NCI-H1417 (cell line): ENCODE data around the gene ZNF764.
"Not testable (repeated sequence)": the region's sequence is repeated elsewhere in the genome, so short reads cannot be mapped to it uniquely, and the experiment has no call there.

Experiments
- DNase-seq, 3 experiments: peaks; one replicate each; lab custom pipeline; 2025; lab: John Stamatoyannopoulos, UW

Gene ZNF764

DNA sequence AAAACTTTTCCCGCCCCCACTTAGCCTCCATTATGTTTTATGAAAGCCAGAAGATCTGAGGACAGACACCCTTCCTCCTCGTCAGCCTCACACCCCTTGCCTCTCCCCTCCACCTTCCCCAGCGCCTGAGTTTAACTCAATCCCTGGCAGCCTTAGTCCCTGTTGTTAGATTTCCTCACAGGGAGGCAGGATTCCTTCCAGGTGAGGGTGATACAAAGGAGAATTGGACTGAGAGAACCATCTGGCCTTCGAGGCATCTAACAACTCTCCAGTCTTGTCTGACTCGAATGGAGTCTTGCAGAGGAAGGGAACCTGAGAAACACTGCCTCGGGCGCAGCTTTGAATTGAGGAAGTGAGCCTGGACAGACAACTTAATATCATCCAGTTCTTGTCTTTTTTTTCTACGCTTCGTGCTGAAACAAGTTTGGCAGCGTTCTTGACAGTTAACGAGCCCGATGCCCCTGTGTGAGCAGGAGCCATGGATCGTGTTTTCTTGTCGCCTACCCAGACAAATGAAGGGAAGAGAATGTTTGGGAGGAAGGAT lies 30.5 kb downstream of the ZNF764 start:
- DNase-seq = no peak

- DNase-seq = peak; percentile 94 to 99 (median 99)
Observed at GRCh38 chr16:30526823-30527634, 31.1 kb downstream of the ZNF764 start.

DNA sequence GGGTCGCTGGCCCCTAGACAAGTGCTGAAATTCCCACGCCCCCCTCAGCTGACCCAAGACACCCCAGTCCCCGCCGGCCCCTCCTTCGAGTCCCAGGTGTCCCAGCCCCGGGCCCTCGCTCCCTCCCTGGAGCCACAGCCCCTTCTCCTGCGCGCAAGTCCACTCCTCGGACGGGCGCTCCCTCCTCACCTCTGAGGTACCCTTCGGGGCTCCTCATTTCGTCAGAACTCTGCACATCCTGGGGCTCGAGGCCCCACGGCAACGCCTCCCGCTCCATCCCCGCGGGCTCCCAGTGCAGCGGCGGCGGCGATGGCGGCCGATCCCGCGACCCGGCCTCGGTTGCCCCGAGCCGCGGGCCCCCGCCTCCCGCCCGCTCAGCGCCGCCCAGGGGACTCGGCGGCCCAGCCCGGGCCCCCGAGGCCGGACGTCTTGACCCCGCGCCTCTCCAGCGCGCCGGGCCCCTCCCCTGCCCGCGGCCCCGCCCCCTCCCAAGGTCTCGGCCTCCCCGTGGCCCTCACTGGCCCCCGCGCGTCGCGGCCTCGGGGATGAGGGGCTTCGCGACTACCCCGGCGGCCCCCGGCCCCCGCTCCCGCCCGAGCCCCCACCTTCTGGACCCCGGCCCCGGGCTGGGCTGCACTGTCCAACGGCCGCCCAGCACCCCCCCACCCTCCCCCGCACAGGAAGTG lies 31.9 kb downstream of the ZNF764 start, which contains the start of gene ZNF768:
TSS of gene ZNF768 (minus strand) at position 430 of the 686 bp plus-strand sequence. CDS start at position 277, 153 bp downstream.
- peak in 2 of 3 experiments; percentile 34 to 40 for DNase-seq

- peak in 1 of 3 experiments; percentile 24 for DNase-seq
Observed at GRCh38 chr16:30525844-30526136, 32.4 kb downstream of the ZNF764 start.

DNA sequence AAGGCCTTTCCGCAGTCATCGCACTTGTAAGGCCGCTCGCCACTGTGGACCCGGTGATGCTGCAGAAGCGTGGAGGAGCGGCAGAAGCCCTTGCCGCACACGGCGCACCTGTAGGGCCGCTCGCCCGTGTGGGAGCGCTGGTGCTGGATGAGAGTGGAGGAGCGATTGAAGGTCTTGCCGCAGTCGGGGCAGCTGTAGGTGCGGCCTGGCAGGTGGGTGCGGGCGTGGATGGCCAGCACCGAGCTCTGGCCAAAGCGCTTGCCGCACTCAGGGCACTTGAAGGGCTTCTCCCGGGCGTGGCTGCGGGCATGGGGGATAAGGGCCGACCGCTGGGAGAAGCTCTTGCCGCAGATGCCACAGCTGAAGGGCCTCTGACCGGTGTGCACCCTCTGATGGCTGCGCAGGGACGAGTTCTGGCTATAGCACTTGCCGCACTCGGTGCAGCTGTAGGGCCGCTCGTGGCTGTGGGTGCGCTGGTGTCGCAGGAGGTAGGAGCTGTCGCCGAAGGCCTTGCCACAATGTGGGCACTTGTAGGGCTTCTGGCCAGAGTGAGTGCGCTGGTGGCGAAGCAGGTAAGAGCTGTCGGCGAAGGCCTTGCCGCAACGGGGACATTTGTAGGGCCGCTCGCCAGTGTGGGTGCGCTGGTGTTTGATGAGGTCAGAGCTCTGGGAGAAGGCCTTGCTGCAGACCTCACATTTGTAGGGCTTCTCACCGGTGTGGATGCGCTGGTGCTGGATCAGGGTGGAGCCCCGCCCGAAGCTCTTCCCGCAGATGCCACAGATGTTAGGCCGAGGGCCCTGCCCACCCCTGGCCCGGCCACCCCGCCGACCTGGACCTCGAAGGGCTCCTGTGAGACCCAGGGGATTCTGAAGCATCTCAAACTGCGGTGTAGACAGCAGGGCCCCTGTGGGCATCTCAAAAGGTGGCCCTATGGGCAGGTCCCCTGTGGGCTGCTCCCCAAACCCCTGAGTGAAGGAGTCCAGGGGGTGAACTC lies 33.3 kb downstream of the ZNF764 start:
- DNase-seq = no peak

DNA sequence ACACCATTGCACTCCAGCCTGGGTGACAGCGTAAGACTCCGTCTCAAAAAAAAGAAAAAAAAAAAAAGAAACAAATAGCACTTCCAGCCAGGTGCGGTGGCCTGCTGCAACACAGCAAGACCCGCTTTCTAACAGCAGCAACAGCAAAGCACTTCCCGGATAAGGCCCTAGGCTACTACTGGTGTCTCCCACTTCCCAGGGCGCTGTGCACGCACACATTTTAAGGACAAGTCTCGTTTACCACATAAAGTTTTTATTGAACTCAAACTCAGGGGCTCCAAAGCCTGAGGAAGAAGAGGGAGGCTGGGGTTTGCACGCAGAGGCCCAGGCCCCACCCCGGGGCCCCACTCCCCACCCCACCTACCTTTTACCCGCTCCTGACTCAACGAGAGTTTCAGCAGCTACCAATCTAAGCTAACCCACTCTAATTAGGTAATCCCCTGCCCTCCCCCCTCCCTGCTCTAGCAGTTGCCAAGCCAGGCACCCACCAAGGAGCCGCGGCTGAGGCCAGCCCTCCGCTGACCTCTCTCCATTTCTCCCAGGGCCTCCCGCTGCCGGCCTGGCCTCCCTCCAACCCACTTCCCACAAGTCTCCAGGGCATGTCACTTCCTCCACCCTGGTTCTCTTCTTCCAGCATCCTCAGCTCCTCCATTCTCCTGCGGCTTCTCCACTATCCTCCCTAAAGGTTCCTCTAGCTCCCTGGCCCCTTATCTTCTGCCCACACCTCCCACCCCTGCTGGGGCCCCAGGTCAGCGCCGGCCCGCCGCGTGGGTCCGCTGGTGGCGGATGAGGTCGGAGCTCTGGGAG lies 34.2 kb downstream of the ZNF764 start:
- no peak for DNase-seq

DNA sequence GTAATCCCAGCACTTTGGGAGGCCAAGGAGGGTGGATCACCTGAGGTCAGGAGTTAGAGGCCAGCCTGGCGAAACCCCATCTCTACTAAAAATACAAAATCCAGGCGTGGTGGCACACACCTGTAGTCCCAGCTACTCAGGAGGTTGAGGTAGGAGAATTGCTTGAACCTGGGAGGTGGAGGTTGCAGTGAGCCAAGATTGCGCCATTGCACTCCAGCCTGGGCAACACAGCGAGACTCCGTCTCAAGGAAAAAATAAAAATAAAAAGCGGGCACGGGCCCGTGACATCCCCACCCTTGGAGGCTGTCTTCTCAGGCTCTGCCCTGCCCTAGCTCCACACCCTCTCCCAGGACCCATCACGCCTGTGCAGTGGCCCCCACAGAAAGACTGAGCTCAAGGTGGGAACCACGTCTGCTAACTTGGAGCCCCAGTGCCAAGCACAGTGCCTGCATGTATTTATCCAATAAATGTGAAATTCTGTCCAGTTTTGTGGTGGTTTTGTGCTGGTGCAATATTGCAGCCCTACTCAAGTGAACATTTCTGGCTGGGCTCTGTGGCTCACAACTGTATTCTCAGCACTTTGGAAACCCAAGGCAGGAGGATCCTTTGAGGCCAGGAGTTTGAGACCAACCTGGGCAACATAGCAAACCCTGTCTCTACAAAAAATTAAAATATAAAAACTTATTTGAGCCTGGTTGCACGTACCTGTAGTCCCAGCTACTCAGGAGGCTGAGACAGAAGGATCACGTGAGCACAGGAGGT lies 35.3 kb downstream of the ZNF764 start:
- DNase-seq = not testable (repeated sequence)

DNA sequence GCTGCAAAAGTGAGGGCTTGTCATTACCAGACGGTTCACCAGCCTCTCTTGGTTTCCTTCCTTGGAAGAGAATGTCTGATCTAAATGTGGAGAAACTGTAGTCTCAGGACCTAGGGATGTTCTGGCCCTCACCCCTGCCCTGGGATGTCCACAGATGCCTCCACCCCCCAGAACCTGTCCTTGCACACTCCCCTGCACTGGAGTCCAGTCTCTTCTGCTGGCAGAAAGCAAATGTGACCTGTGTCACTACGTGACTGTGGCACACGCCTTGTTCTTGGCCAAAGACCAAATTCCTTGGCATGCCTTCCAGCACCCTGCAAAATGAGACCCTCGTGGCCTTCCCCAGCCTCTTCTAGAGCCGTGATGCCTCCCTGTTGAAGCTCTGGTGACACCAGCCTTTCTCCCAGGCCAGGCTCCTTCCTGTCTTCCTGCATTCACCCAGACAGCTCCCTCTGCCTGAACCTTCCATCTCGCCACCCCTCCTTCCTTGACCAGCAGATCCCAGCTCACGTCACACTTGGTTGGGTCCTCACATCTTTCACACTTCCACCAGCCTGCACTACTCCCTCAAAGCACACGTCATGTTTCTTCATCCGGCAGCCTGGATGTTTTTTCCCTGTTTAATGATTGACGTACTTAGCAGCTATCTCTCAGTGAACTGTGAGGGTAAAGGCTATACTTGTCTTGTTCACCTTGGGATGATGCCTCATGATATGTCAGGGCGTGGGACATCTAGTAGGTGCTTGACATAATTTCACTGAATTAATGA lies 36.1 kb downstream of the ZNF764 start:
- DNase-seq = no peak

GRCh38 chr16:30521476-30521872 lies 36.7 kb downstream of the ZNF764 start:
- no peak for DNase-seq

GRCh38 chr16:30519120-30520049 lies 38.8 kb downstream of the ZNF764 start:
- no peak for DNase-seq

GRCh38 chr16:30518552-30518951 lies 39.6 kb downstream of the ZNF764 start:
- no peak for DNase-seq

- DNase-seq = no peak
Observed at GRCh38 chr16:30515275-30515674, 42.9 kb downstream of the ZNF764 start.

DNA sequence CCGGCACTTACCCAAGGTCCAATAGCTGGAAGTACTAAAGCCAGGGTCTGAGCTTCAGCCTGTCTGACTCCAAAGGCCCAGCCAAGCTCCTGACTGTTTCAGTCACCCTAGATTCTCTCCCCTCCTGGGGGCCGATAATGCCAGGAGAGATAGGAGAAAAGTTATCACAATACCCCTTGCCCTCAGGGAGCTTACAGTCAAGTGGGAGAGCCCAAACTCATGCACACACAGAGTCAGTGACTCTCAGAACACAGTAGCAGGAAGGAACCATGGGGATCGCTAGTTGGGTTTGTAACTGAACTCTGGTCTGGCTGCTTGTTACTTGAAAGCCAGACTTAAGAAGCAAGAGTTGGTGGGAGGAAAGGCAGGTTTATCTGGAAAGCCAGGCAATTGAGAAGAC lies 46.7 kb downstream of the ZNF764 start:
- DNase-seq = no peak

DNA sequence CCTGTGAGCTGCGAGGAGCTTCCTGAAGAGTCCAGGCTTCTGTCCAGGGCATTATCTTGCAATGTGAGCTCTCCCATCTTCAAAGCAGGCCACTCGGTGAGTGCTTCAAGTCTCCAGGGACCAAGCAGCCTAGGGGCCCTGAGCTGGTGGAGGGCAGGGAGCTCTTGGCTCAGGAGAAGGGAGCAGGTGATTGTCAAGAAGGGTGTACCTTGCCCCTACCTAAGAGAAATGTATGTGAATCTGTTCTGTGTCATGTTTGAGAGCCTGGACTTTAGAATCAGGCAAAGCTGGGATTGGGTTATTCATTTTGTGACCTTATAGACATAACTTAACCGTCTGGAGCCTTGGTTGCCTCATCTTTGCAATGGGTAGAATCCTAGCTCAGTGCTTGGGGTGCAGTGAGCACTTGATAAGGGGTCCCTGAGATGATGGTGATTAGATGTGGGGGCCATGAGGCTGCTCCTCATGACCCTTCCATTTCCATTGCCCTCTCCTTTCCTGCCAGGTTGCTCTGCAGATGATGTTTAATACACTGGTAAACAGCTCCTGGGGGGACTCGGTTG lies 47.7 kb downstream of the ZNF764 start:
- DNase-seq = no peak

DNA sequence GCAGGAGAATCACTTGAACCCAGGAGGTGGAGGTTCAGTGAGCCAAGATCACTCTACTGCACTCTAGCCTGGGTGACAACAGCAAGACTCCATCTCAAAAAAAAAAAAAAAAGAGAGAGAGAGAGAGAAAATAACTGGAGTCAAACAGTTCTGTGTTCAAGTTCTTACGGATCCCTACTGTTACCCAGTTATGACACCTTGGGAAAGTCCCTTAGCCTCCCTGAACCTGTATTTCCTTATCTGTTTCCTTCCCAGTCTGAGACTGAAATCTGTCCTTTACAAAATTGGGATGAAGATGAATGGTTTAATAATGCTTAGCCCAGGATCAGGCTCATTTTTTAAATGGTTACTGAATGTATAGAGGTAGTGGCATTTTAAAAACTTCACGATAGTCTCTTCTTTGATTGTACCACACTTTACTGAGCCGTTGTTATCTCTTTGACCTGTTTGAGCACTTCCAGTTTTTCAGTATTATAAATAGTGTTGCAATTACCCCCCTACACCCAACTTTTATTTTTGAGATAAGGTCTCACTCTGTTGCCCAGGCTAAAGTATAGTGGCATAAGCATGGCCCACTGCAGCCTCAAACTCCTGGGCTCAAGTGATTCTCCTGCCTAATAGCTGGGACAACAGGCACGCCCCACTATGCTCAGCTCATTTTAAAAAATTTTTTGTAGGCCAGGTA lies 49.0 kb downstream of the ZNF764 start:
- no peak for DNase-seq
